ENCODE data around the gene FOXO3B.
"Not testable (repeated sequence)": the region's sequence is repeated elsewhere in the genome, so short reads cannot be mapped to it uniquely, and the experiment has no call there.

FOXO3B gene

GRCh38 chr17:18650094-18650493 is 32.0 kb downstream of the FOXO3B start:
- DNase-seq (ENCODE audit: low spot score): not testable (repeated sequence)

DNA sequence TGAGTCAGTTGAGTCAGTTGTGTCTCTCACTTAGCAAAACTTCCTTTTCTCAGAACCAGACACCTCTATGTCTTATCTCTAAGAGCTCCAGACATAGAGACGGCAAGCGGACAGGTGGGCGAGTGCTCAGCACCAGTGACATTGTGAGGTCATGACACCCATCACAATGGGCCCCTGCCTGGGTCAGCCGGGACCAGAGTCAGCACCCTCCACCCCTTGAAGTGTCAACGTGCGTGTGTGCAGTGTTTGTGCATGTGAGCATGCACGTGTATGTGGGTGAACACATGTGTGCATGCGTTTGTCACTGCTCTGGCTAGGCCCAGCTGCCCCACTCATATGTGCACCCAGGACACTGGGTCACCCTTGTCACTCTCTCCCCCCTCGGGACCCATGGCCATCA is 37.8 kb downstream of the FOXO3B start, which contains the start of gene TBC1D28:
TSS of gene TBC1D28 (minus strand) at position 101 of the 400 bp plus-strand sequence. CDS start 3,039 bp downstream, outside the sequence.
- not testable (repeated sequence) for DNase-seq (ENCODE audit: low spot score)

GRCh38 chr17:18643124-18643523 is 39.0 kb downstream of the FOXO3B start:
- not testable (repeated sequence) for DNase-seq (ENCODE audit: low spot score)

GRCh38 chr17:18638357-18638756 is 43.8 kb downstream of the FOXO3B start:
- not testable (repeated sequence) for DNase-seq (ENCODE audit: low spot score)

DNA sequence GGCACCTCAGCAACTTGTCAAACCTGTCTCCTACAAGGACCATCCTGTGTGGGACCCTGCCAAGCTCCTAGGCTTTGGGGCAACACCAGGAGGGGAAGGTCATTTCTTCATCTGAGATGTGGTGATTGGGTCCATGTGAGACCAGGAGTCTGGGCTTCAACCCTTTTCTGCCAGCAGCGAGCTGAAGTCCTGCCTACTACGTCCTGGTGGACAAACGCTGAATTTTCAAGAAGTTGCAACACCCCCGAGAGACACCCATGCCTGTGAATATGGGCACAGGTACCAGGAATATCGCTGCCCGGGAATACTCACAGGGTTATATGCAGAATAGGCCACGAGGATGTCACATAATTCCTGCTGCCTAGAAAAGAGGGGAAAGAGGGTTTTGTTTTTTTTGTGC is 45.9 kb downstream of the FOXO3B start:
- DNase-seq (ENCODE audit: low spot score): not testable (repeated sequence)

- not testable (repeated sequence) for DNase-seq (ENCODE audit: low spot score)
Measured at GRCh38 chr17:18635773-18636172, 46.3 kb downstream of the FOXO3B start.

DNA sequence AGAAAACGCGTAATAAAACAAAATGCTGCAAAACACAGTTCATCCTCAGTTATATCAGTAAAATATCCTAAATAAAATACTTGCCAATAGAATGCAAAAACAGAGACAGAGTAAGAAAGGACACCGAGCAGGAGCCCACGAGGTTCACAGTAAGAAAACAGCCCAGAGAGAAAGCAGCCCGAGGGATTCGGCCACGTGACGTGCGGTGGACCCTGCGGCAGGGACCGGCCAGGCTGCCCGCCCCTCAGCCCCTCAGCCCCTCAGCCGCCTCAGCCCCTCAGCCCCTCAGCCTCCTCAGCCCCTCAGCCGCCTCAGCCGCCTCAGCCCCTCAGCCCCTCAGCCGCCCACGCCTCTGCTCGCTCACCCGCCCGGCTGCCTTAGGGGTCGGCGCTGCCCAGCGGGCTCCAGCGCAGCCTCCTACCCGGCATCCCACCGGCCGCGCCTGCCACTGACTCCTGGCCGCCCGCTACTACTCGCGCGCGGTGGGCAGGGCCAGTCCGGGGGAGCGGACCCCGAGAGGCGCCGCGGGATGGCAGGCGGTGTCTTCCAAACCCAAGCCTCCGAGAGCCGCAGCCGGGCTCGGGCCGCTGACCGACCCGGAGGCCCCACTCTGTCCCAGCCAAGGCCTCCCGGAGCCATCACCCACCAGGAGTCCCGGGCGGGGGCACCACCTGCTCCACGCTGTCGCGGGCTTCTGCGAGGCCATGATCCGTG is 47.4 kb downstream of the FOXO3B start:
- peak; percentile 13 for DNase-seq (ENCODE audit: low spot score)
